ENCODE measurements around the gene ACIN1. TPM values are rescaled to one million over a fixed set of nuclear protein-coding genes. Genes with fewer than 3 reads are reported as not detected.

The ACIN1 gene
- polyA plus RNA-seq, 1 experiment: 123 TPM

GRCh38 chr14:23126548-23127278, 31.8 kb upstream of the ACIN1 start:
- Histone ChIP-seq H3K27me3 (ENCODE audit: control insufficient read depth, insufficient read depth, low read length) (no peaks in the 10 kb centered on the region), H3K4me3 (ENCODE audit: low read depth, low read length) (no peak overlapping the region), H3K36me3 (ENCODE audit: control insufficient read depth, insufficient read depth, low read length) (no peaks in the 10 kb centered on the region)
- TF ChIP-seq CTCF (IDR thresholded peaks at IDR 0.05; ENCODE audit: insufficient read depth, low read depth, low read length): no peak
- POLR2A ChIA-PET: no interaction called here
- CTCF ChIA-PET: interaction anchor here (1.3 to 24.8 kb wide), 2 partner anchors 9 to 52 kb away, joined by 3 to 815 read pairs; partner anchors contain the start of gene SLC7A8
- no peak for DNase-seq (ENCODE audit: low read depth)

DNA sequence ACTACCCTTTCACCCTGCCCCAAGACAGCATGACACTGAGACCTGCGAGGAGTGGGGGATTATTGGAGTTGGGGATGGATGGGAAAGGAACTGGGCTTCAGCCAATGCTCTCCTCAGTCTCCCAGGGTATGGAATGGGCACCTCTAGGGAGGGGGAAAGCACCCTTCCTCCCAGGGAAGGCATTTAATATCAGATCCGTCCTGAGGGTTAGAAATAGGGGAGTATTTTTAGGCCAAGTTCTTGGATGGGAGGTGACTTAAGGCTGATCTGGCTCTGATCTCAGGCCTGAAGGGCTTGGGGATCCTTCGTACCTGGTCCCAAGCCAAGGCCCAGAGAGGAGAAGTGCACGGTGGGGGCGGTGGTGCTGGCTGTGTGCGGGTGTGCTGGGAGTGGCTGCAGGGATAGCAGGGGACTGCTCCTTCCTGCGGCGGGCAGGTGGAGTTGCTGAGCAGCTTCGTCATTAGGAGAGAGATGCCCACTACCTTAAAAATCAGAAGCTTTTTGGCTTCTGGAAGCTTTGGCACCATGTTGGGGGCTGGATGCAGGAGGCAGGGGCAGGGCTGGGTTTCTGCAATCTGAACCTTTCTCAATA, 31.1 kb upstream of the ACIN1 start:
- Histone ChIP-seq H3K4me3 (ENCODE audit: low read depth, low read length) (no peak overlapping the region), H3K27me3 (ENCODE audit: control insufficient read depth, insufficient read depth, low read length) (no peaks in the 10 kb centered on the region), H3K36me3 (ENCODE audit: control insufficient read depth, insufficient read depth, low read length) (no peaks in the 10 kb centered on the region)
- POLR2A ChIA-PET: no interaction called here
- DNase-seq (ENCODE audit: low read depth): no peak
- CTCF ChIA-PET: interaction anchor here (1.3 to 24.8 kb wide), 3 partner anchors 10 to 53 kb away, joined by 3 to 815 read pairs (median 9); partner anchors contain the start of gene SLC7A8
- no peak for TF ChIP-seq CTCF (IDR thresholded peaks at IDR 0.05; ENCODE audit: insufficient read depth, low read depth, low read length)

DNA sequence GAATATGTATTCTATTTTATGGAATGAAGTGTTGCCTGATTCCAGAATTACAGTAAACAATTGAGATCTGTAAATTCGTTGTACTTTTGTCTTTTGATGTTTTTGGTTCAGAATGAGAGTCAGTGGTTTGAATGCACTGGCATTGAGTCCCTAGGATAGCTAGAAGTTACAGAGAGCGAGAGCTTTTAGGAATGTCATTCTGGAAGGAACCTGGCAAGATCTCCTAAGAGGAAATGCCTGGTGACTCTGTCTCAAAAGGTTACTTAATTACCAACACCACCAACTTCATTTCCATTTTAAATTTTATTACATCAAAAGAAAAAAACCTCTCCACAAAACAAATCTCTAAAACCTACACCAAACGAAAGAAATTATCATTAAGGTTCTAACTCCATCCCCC, 30.1 kb upstream of the ACIN1 start:
- Histone ChIP-seq H3K27me3 (ENCODE audit: control insufficient read depth, insufficient read depth, low read length) (no peaks in the 10 kb centered on the region), H3K36me3 (ENCODE audit: control insufficient read depth, insufficient read depth, low read length) (no peaks in the 10 kb centered on the region), H3K4me3 (ENCODE audit: low read depth, low read length) (no peak overlapping the region)
- ChIA-PET POLR2A (no interaction called here), CTCF (interaction anchor here (0.7 to 24.8 kb wide), 5 partner anchors 11 to 56 kb away, joined by 3 to 815 read pairs (median 5); partner anchors contain the start of gene SLC7A8)
- no peak for TF ChIP-seq CTCF (IDR thresholded peaks at IDR 0.05; ENCODE audit: insufficient read depth, low read depth, low read length)
- no peak for DNase-seq (ENCODE audit: low read depth)

DNA sequence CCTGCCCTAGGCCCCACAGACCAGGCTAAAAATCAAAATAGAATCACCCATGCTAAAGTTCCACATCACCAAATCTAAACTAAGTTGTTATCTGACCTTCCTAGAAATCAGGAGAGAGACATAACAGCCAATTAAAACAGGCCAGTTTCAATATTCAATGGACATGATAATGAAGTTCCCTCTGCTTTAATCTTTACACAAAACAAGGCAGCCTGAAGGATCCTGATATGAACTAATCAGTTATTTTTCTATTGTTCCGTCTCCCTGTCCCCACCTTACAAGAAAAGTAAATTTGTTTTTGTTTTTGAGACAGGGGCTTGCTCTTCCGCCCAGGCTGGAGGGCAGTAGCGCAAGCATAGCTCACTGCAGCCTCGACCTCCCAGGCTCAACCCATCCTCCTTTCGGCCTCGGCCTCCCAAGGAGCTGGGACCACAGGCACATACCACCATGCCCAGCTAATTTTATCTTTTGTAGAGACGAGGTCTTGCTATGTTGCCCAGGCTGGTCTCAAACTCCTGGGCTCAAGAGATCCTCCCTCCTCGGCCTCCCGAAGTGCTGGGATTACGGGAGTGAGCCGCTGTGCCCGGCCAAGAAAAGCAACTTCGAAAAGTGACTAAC, 29.5 kb upstream of the ACIN1 start:
- Histone ChIP-seq H3K4me3 (ENCODE audit: low read depth, low read length) (no peak overlapping the region), H3K36me3 (ENCODE audit: control insufficient read depth, insufficient read depth, low read length) (no peaks in the 10 kb centered on the region), H3K27me3 (ENCODE audit: control insufficient read depth, insufficient read depth, low read length) (no peaks in the 10 kb centered on the region)
- no peak for TF ChIP-seq CTCF (IDR thresholded peaks at IDR 0.05; ENCODE audit: insufficient read depth, low read depth, low read length)
- ChIA-PET POLR2A (no interaction called here), CTCF (interaction anchor here (1.0 to 24.8 kb wide), 4 partner anchors 10 to 56 kb away, joined by 3 to 815 read pairs (median 7); partner anchors contain the start of gene SLC7A8)
- DNase-seq (ENCODE audit: low read depth): no peak

DNA sequence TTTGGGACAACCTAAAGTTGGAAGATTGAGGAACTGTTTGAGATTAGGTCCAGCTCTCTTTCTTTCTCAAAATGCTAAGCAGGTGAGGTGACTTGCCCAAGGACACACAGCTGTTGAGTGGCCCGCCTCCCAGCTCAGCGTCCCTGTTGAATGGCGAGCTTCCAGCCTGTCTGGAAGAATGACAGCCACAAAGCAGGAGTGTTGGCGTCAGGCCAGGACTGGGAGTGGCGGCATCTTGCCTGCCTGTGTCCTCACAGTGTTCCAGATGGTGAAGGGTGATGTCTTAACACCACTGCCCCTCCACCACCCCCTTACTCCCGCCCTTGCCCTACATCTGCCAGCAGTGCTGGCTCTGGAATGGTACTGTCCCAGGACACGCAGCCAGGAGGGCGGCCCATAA, 28.5 kb upstream of the ACIN1 start:
- no peaks in the 10 kb centered on the region for H3K27me3 ChIP-seq (ENCODE audit: control insufficient read depth, insufficient read depth, low read length)
- no peak overlapping the region for H3K4me3 ChIP-seq (ENCODE audit: low read depth, low read length)
- CTCF ChIA-PET: interaction anchor here (1.2 to 24.8 kb wide), 3 partner anchors 9 to 66 kb away, joined by 4 to 815 read pairs (median 9); partner anchors contain the start of genes CDH24 and SLC7A8
- TF ChIP-seq CTCF (IDR thresholded peaks at IDR 0.05; ENCODE audit: insufficient read depth, low read depth, low read length): no peak
- no peaks in the 10 kb centered on the region for H3K36me3 ChIP-seq (ENCODE audit: control insufficient read depth, insufficient read depth, low read length)
- POLR2A ChIA-PET: no interaction called here
- DNase-seq (ENCODE audit: low read depth): no peak

All from BJ (cell line).